Activated CD4-positive, alpha-beta T cell treated with anti-CD3 and anti-CD28 coated beads for 36 hours (primary cell): ENCODE results near the gene PGAM1. TPM values are rescaled to one million over a fixed set of nuclear protein-coding genes. Genes with fewer than 3 reads are reported as not detected.
"Not testable (repeated sequence)": the region's sequence is repeated elsewhere in the genome, so short reads cannot be mapped to it uniquely, and the experiment has no call there.

Experiments
- ATAC-seq: fragments of 200-7000 bp; cut with Tn5 transposase; one replicate; pipeline ENCODE4 v1.10.0; 2021; ENCODE audit warnings: mild to moderate bottlenecking, moderate library complexity
- CTCF ChIA-PET: fragments of 350-600 bp; sonication (Branson Sonifier 250); formaldehyde crosslinking; loops from one replicate; lab custom pipeline; 2021; ENCODE audit warnings: antibody characterized with exemption; lab: Charles Lee
- POLR2A ChIA-PET: fragments of 350-600 bp; sonication (Branson Sonifier 250); formaldehyde crosslinking; loops from one replicate; lab custom pipeline; 2021; ENCODE audit warnings: antibody characterized with exemption, inconsistent platforms; lab: Charles Lee
- DNase-seq: peaks from one replicate; pipeline ENCODE4 v3.0.0-alpha.2; 2020
- H3K27ac Mint-ChIP-seq: one replicate; pipeline ENCODE4 v1.8.0; 2021; ENCODE audit warnings: mixed read lengths
- H3K27me3 Mint-ChIP-seq: one replicate; pipeline ENCODE4 v1.8.0; 2021; ENCODE audit warnings: mixed read lengths
- H3K36me3 Mint-ChIP-seq: one replicate; pipeline ENCODE4 v1.8.0; 2021; ENCODE audit warnings: low read depth, mixed read lengths
- H3K4me1 Mint-ChIP-seq: one replicate; pipeline ENCODE4 v1.8.0; 2021; ENCODE audit warnings: mixed read lengths
- H3K4me3 Mint-ChIP-seq: one replicate; pipeline ENCODE4 v1.8.0; 2021; ENCODE audit warnings: mild to moderate bottlenecking, moderate library complexity, mixed read lengths
- H3K9me3 Mint-ChIP-seq: one replicate; pipeline ENCODE4 v1.8.0; 2021; ENCODE audit warnings: low read depth, mixed read lengths
- intact Hi-C, 2 experiments: fragments of 100-400 bp; cut with DNase I in 1 of 2; cut with micrococcal nuclease in 1 of 2; formaldehyde crosslinking; loops; one replicate each; pipeline versions ENCODE4 v1.14.2 to v1.15.1; 2022 to 2024; cut with DNase I, micrococcal nuclease
- total RNA-seq, 2 experiments: library from RNA; stranded (reverse); gene quantifications; one replicate each; pipeline ENCODE4 v1.2.3, GENCODE V29; 2021

The PGAM1 gene
- total RNA-seq, 2 experiments from 2014 or later: 1,151 to 1,499 TPM

DNA sequence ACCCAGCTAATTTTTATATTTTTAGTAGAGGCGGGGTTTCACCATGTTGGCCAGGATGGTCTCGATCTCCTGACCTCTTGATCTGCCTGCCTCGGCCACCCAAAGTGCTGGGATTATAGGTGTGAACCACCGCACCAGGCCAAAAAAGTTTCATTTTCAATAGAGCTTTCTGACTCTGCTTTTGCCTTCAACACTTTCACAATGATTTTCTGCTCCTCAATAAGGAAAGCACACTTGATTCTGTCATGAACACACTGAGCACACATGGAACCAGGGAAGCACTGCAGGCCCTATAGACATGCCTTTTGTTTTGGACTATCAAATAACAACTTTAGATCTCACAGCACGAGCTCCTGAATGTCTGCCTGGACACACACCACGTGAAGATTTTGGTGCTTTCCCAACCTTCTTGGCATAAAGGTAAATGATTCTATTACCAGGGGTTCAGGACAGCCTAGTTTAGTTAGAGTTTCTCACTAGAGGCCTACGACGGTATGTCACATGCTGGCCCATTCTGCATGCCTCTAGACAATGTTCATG is 32.9 kb upstream of the PGAM1 start:
- no peaks in the 10 kb centered on the region for H3K4me1 Mint-ChIP-seq
- H3K9me3 Mint-ChIP-seq: no peaks in the 10 kb centered on the region
- intact Hi-C loops: no loop called here
- no peaks in the 10 kb centered on the region for H3K27me3 Mint-ChIP-seq
- ChIA-PET POLR2A (no interaction called here), CTCF (interaction anchor here (0.6 to 1.0 kb wide), 2 partner anchors 12 to 183 kb away, joined by 3 read pairs; no protein-coding TSS in a partner anchor)
- H3K36me3 Mint-ChIP-seq: peaks cover 31% of the 10 kb centered on the region
- DNase-seq (no peak), ATAC-seq (no peak)
- H3K4me3 Mint-ChIP-seq: no peak overlapping the region
- H3K27ac Mint-ChIP-seq: no peak overlapping the region

DNA sequence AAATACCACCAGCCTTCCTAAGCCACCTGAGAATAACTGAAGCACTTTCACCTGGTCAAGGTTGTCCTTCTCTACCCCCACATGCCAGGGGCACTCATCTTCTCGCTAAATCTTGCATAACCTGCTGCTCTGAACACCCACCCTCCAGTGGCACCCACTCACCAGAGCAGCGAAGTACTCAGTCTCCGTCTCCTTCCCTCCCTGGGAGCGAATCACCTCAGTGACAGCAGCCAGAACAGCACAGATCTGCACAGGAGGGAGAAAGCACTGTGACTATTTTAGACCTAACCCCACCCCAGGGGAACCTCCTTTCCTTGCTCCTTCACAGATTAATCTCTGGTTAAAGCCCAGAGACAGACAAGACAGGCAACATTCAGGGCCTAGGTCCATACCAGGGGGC is 29.9 kb upstream of the PGAM1 start:
- peaks cover 3% of the 10 kb centered on the region for H3K4me1 Mint-ChIP-seq
- ChIA-PET CTCF (no interaction called here), POLR2A (no interaction called here)
- intact Hi-C loops: no loop called here
- DNase-seq (no peak), ATAC-seq (no peak)
- no peaks in the 10 kb centered on the region for H3K9me3 Mint-ChIP-seq
- no peak overlapping the region for H3K4me3 Mint-ChIP-seq
- H3K27me3 Mint-ChIP-seq: no peaks in the 10 kb centered on the region
- H3K27ac Mint-ChIP-seq: no peak overlapping the region
- peaks cover 22% of the 10 kb centered on the region for H3K36me3 Mint-ChIP-seq

DNA sequence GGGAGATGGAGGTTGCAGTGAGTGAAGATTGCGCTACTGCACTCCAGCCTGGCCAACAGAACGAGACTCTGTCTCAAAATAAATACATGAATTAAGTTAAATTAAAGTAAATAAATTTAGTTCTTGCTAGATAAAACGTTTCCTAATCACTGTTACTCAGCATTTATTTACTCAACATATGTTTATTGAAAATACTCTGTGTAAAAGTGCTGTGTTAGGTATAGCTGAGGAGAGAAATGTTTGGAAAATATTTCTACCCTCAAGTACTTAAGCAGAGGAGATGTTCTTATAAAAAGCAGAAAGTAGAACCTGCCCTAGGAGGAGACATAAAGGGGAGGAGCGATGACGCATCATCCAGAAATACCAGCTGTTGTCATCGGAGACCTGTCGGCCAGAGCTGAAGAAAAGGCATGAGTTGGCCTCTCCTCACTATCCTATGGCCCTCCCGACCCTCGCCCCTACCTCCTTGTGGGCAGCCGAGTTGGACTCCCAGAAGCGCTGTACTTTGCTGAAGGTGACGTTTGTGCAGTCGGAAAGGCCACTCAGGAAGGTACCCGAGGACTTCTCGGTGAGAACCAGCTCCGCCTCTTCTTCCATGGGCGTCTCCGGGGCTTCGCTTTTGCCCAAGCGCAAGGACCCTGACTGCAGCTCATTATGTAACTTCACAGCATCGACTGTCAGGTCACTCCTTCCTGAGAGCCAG is 26.0 kb upstream of the PGAM1 start:
- Mint-ChIP-seq H3K27me3 (no peaks in the 10 kb centered on the region), H3K36me3 (peaks cover 11% of the 10 kb centered on the region), H3K4me1 (peaks cover 7% of the 10 kb centered on the region), H3K4me3 (peak overlapping the region; percentile 96), H3K9me3 (no peaks in the 10 kb centered on the region), H3K27ac (peak overlapping the region; percentile 85)
- ChIA-PET CTCF (interaction anchor here (0.5 to 10.6 kb wide), 15 partner anchors 13 to 391 kb away, joined by 3 to 61 read pairs (median 4); partner anchors contain the start of gene EXOSC1), POLR2A (interaction anchor here (0.6 to 2.0 kb wide), 2 partner anchors 34 to 97 kb away, joined by 3 to 9 read pairs; no protein-coding TSS in a partner anchor)
- intact Hi-C loops: loop anchor here in 1 of 2 experiments (2.0 kb wide), 1 partner anchor 337 kb away; the partner anchor contains the start of gene ZFYVE27
- DNase-seq: peak; percentile 51
- ATAC-seq: peak; percentile 18

- H3K4me1 Mint-ChIP-seq: peaks cover 7% of the 10 kb centered on the region
- peaks cover 9% of the 10 kb centered on the region for H3K36me3 Mint-ChIP-seq
- H3K4me3 Mint-ChIP-seq: peak within 1 kb of the TSS; percentile 96
- peak; percentile 99 for ATAC-seq
- intact Hi-C loops: loop anchor here (1.0 to 2.0 kb wide), 9 partner anchors 12 to 336 kb away; partner anchors contain the start of genes FRAT2 (in 2 of the 2), MMS19 (in 2 of the 2), UBTD1 (in 2 of the 2) and ARHGAP19 (in 1 of the 2)
- H3K9me3 Mint-ChIP-seq: no peaks in the 10 kb centered on the region
- ChIA-PET CTCF (interaction anchor here (0.5 to 10.6 kb wide), 24 partner anchors 12 to 390 kb away, joined by 3 to 61 read pairs (median 4); partner anchors contain the start of genes ARHGAP19 and EXOSC1), POLR2A (interaction anchor here (0.5 to 2.0 kb wide), 13 partner anchors 13 to 153 kb away, joined by 3 to 28 read pairs (median 4); partner anchors contain the start of genes ARHGAP19 and FRAT2)
- peak; percentile 89 for DNase-seq
- peak within 1 kb of the TSS; percentile 85 for H3K27ac Mint-ChIP-seq
- H3K27me3 Mint-ChIP-seq: no peaks in the 10 kb centered on the region
Measured at GRCh38 chr10:97400665-97401454, 25.1 kb upstream of the PGAM1 start, which contains the start of gene RRP12. RRP12 (minus strand) TSS chr10:97401340; CDS start chr10:97401231, 109 bp downstream.

GRCh38 chr10:97401455-97401919 is 24.5 kb upstream of the PGAM1 start:
- Mint-ChIP-seq H3K9me3 (no peaks in the 10 kb centered on the region), H3K27me3 (no peaks in the 10 kb centered on the region), H3K4me1 (peaks cover 7% of the 10 kb centered on the region), H3K4me3 (peak overlapping the region; percentile 96), H3K27ac (peak overlapping the region; percentile 85), H3K36me3 (peaks cover 3% of the 10 kb centered on the region)
- intact Hi-C loops: loop anchor here (1.0 to 2.0 kb wide), 9 partner anchors 12 to 335 kb away; partner anchors contain the start of genes FRAT2 (in 2 of the 2), MMS19 (in 2 of the 2), UBTD1 (in 2 of the 2) and ARHGAP19 (in 1 of the 2)
- CTCF ChIA-PET: interaction anchor here (0.6 to 10.6 kb wide), 17 partner anchors 11 to 152 kb away, joined by 3 to 61 read pairs (median 5); partner anchors contain the start of genes ARHGAP19 and EXOSC1
- ATAC-seq (no peak), DNase-seq (no peak)
- POLR2A ChIA-PET: interaction anchor here (0.5 to 2.0 kb wide), 10 partner anchors 12 to 152 kb away, joined by 3 to 28 read pairs (median 4); partner anchors contain the start of genes ARHGAP19 and FRAT2

- H3K4me1 Mint-ChIP-seq: peaks cover 16% of the 10 kb centered on the region
Measured at GRCh38 chr10:97404044-97404443, 21.9 kb upstream of the PGAM1 start.

GRCh38 chr10:97406064-97406463 is 19.9 kb upstream of the PGAM1 start:
- no peaks in the 10 kb centered on the region for H3K27me3 Mint-ChIP-seq
- no peak for DNase-seq
- no peak for ATAC-seq
- POLR2A ChIA-PET: no interaction called here
- no peak overlapping the region for H3K27ac Mint-ChIP-seq
- no peak overlapping the region for H3K4me3 Mint-ChIP-seq
- CTCF ChIA-PET: interaction anchor here (0.6 to 10.6 kb wide), 12 partner anchors 9 to 322 kb away, joined by 3 to 138 read pairs (median 5); partner anchors contain the start of genes EXOSC1 and PGAM1
- intact Hi-C loops: loop anchor here in 1 of 2 experiments (5.0 kb wide), 1 partner anchor 56 kb away; no protein-coding TSS in a partner anchor
- no peaks in the 10 kb centered on the region for H3K36me3 Mint-ChIP-seq
- H3K4me1 Mint-ChIP-seq: peaks cover 13% of the 10 kb centered on the region
- no peaks in the 10 kb centered on the region for H3K9me3 Mint-ChIP-seq

More at GRCh38 chr10:97404044-97404443, 21.9 kb upstream of the PGAM1 start:
- DNase-seq (no peak), ATAC-seq (no peak)
- intact Hi-C loops: no loop called here
- Mint-ChIP-seq H3K4me3 (no peak overlapping the region), H3K36me3 (peaks cover 2% of the 10 kb centered on the region), H3K9me3 (no peaks in the 10 kb centered on the region), H3K27ac (no peak overlapping the region), H3K27me3 (no peaks in the 10 kb centered on the region)
- POLR2A ChIA-PET: interaction anchor here (0.6 kb wide), 1 partner anchor 40 kb away, joined by 3 read pairs; no protein-coding TSS in a partner anchor
- CTCF ChIA-PET: interaction anchor here (0.6 to 10.6 kb wide), 3 partner anchors 8 to 40 kb away, joined by 3 to 61 read pairs (median 6); partner anchors contain the start of gene EXOSC1

GRCh38 chr10:97406483-97406882 is 19.5 kb upstream of the PGAM1 start:
- peak overlapping the region; percentile 51 for H3K27ac Mint-ChIP-seq
- H3K4me1 Mint-ChIP-seq, ATAC-seq, H3K9me3 Mint-ChIP-seq, DNase-seq, H3K36me3 Mint-ChIP-seq, H3K27me3 Mint-ChIP-seq, H3K4me3 Mint-ChIP-seq: not testable (repeated sequence)
- intact Hi-C loops: loop anchor here in 1 of 2 experiments (5.0 kb wide), 1 partner anchor 56 kb away; no protein-coding TSS in a partner anchor
- ChIA-PET POLR2A (interaction anchor here (0.6 to 1.5 kb wide), 3 partner anchors 8 to 22 kb away, joined by 3 to 9 read pairs (median 3); no protein-coding TSS in a partner anchor), CTCF (interaction anchor here (0.6 to 10.6 kb wide), 14 partner anchors 9 to 129 kb away, joined by 3 to 138 read pairs (median 4); partner anchors contain the start of genes EXOSC1 and PGAM1)

DNA sequence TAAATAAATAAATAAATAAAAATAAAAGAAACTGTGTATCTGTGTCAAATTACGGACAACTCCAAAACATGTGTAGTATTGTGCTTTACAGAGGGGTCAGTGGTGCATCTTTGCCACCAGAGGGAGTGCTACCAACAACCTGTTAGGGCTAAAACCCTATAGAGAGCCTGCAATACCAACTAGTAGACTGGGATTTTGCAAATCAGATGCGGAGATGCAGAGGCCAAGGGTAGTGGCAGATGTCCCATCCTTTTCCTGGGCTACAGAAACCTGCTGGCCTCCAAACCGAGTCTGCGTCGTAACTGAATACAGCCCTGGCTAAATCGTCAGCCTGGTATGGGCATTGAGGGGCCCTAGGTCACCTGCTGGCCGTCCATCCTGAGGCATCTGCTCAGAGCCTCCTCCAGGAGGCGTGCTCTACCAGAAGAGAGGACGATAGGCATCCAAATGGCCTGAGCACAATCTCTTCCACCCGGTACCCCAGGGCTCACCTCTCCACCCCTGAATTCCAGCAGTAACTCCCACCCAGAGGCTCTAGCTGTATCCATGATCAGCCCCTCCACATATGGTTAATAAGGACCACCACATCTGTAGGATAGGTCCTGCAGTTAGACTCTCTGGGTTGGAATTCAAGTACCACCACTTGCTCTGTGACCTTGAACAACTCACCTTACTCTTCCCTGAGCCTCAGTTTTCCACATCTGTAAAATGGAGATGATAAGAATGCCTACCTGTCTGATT is 18.6 kb upstream of the PGAM1 start:
- ChIA-PET POLR2A (interaction anchor here (0.6 to 1.5 kb wide), 4 partner anchors 8 to 27 kb away, joined by 3 to 9 read pairs (median 4); no protein-coding TSS in a partner anchor), CTCF (interaction anchor here (0.6 to 10.6 kb wide), 15 partner anchors 10 to 128 kb away, joined by 3 to 138 read pairs (median 5); partner anchors contain the start of genes EXOSC1 and PGAM1)
- Mint-ChIP-seq H3K9me3 (no peaks in the 10 kb centered on the region), H3K27ac (peak overlapping the region; percentile 56), H3K4me1 (peaks cover 11% of the 10 kb centered on the region), H3K36me3 (no peaks in the 10 kb centered on the region), H3K4me3 (peak overlapping the region; percentile 47), H3K27me3 (no peaks in the 10 kb centered on the region)
- peak; percentile 81 for DNase-seq
- peak; percentile 97 for ATAC-seq
- intact Hi-C loops: loop anchor here (1.0 to 5.0 kb wide), 5 partner anchors 21 to 146 kb away; partner anchors contain the start of genes EXOSC1 (in 1 of the 2) and ZDHHC16 (in 1 of the 2)
